ENCODE results near the gene TNIP3.

GRCh38 chr4:121148621-121149020 lies 15.5 kb downstream of the TNIP3 start:
- TF ChIP-seq CTCF (IDR thresholded peaks at IDR 0.05): no peak
- no peak for TF ChIP-seq POLR2A (IDR thresholded peaks at IDR 0.05)
